Hematopoietic multipotent progenitor cell treated with erythropoietin and hydrocortisone succinate and interleukin-3 and kit ligand, for 17 days (in vitro differentiated cells): ENCODE measurements around the gene FBLN1.
A peak's percentile ranks its signal among the peaks of the same experiment; 100 is the strongest.

Source experiments
- DNase-seq: peaks from one replicate; pipeline ENCODE4 v3.0.0-alpha.2; 2015; ENCODE audit warnings: low spot score

The FBLN1 gene

GRCh38 chr22:45640941-45641621 lies 138.4 kb downstream of the FBLN1 start:
- no peak for DNase-seq

DNA sequence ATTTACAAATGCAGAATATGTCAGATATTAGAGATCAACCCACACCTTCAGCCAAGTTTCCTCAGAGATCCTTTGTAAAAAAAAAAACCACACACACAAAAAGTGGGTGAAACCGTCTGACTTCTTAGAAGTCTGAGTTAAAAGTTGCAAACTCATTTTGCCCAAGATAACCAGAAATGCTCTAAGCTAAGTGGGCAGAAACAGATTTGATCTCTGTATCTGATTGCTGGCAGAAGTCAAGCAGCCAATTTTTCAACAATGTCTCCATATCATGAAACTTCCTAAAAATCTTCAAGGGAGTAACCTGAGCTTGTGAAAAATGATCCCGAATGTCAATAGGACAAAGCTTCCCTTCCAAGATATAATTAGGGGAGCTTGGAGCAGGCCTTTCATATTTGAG lies 140.3 kb downstream of the FBLN1 start:
- no peak for DNase-seq

DNA sequence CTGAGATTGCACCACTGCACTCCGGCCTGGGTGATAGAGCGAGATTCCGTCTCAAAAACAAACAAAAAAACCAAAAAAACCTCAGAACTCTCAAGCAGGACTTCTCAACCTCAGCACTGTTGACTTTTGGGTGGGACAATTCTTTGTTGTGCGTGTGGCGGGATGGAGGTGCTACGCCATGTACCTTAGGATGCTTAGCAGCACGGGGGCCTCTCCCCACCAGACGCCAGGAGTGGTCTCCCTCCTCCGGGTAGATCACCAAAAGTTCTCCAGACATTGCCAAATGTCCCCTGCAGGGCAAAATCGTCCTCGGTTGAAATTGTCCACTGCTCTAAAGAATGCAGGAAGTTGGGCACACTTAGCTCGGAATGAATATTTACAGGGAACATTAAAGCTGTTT lies 142.0 kb downstream of the FBLN1 start:
- no peak for DNase-seq

DNA sequence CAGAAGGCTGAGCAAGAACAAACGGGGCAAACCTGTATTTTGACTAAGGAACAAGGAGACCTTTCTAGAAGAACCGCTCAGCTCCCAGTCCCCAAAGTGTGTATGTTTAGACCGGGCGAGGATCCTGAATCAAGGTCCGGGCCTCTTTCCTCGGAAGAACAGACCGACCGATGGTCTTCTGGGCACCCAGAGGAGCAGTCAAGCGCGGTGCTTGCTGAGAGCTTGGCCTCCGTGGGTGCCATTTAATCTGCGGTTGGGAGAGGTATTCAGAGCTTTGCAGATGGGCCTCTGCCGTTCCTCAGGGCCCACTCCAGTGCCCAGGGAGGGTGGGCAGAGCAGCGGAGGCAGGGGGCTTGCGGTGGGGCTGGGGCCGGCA lies 142.5 kb downstream of the FBLN1 start:
- DNase-seq, result no peak

- peak; percentile 29 for DNase-seq
Observed at GRCh38 chr22:45645526-45646414, 143.1 kb downstream of the FBLN1 start.

GRCh38 chr22:45647532-45648225 lies 145.0 kb downstream of the FBLN1 start:
- DNase-seq, result no peak

GRCh38 chr22:45648301-45649117 lies 145.8 kb downstream of the FBLN1 start:
- DNase-seq, result no peak

DNA sequence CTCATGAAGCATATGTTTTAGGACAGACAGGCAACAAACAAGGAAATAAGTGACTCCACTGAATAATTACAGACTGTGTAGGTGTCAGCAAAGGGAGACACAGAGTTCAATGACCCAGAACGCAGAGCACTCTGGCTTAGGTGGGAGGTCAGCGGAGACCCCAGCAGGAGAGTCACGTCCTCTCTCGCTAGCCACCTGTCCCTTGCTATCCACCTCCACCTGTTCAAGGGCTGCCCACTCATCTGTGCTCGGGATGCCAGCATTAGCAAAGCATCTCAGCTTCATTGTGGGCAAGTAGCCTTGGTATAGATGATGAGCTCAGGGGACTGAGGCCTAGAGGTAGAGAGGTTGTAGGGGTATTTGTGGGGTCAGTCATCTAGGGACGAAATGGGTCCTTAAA lies 147.1 kb downstream of the FBLN1 start:
- no peak for DNase-seq

DNA sequence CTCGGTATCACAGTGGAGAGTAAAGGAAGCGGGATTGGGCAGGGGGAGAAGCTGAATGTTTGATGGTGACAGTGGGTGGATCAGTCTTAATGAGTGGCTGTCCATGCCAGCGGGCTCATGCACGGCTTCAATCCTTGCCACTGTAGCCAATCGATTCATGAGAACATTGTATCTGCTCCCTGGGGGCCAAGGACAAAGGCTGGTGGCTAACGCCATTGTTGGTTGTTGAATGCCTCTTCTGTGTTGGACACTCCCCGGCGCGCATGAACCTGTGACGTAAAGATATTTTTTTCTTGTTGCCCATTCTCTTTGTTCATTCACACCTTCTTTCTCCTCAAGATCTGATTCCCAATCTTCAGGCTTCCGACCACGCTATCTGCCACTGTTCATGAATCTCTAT lies 148.0 kb downstream of the FBLN1 start:
- no peak for DNase-seq
